GM21390 (cell line): ENCODE measurements around the gene ZNF649.

ENCODE experiments used
- ATAC-seq: cut with Tn5 transposase; IDR thresholded peaks from one replicate; pipeline ENCODE4 v1.9.1; 2021; ENCODE audit not compliant: unreplicated experiment

ZNF649 gene

GRCh38 chr19:51887522-51888498 lies 17.0 kb downstream of the ZNF649 start, which contains the start of gene ZNF577:
Gene ZNF577 (minus strand): TSS chr19:51887951. CDS start chr19:51880382, 7,569 bp downstream.
- ATAC-seq: no peak

- ATAC-seq: no peak
Measured at GRCh38 chr19:51884713-51885112, 20.1 kb downstream of the ZNF649 start.

- ATAC-seq: no peak
Measured at GRCh38 chr19:51882518-51882917, 22.3 kb downstream of the ZNF649 start.

GRCh38 chr19:51873097-51873496 lies 31.7 kb downstream of the ZNF649 start:
- ATAC-seq: no peak

GRCh38 chr19:51861870-51862622 lies 42.8 kb downstream of the ZNF649 start:
- no peak for ATAC-seq
